DOHH2 (cell line): ENCODE measurements around the gene TRAM1L1.

Experiments used
- H3F3A ChIP-seq: fragments of 200-600 bp; sonication (generic), shearing (Covaris generic); 2 replicates; pipeline ENCODE4 v1.6.0; 2016; ENCODE audit warnings: antibody characterized with exemption, mild to moderate bottlenecking; ENCODE audit not compliant: control insufficient read depth, insufficient read depth
- H3K27ac ChIP-seq: fragments of 200-600 bp; sonication (generic); 2 replicates; pipeline ENCODE4 v1.5.1; 2014; ENCODE audit warnings: low read depth, mild to moderate bottlenecking, low read length, moderate library complexity
- H3K27me3 ChIP-seq: fragments of 200-600 bp; sonication (generic); 2 replicates; pipeline ENCODE4 v1.6.1; 2014; ENCODE audit warnings: mild to moderate bottlenecking, low read length, mixed read lengths; ENCODE audit not compliant: control insufficient read depth
- H3K36me3 ChIP-seq: fragments of 200-600 bp; sonication (generic); 2 replicates; pipeline ENCODE4 v1.6.1; 2014; ENCODE audit warnings: mild to moderate bottlenecking, low read length, moderate library complexity, mixed read lengths; ENCODE audit not compliant: control insufficient read depth
- H3K4me1 ChIP-seq: fragments of 200-600 bp; sonication (generic); 2 replicates; pipeline ENCODE4 v1.6.1; 2014; ENCODE audit warnings: mild to moderate bottlenecking, low read length, mixed read lengths; ENCODE audit not compliant: control insufficient read depth
- H3K4me2 ChIP-seq: fragments of 200-600 bp; sonication (generic); 2 replicates; pipeline ENCODE4 v1.6.0; 2014; ENCODE audit warnings: mild to moderate bottlenecking, low read length, moderate library complexity
- H3K4me3 ChIP-seq: fragments of 200-600 bp; sonication (generic); 2 replicates; pipeline ENCODE4 v1.5.1; 2014; ENCODE audit warnings: mild to moderate bottlenecking, low read length, mixed read lengths
- H3K79me2 ChIP-seq: fragments of 200-600 bp; sonication (generic); 2 replicates; pipeline ENCODE4 v1.6.1; 2014; ENCODE audit warnings: mild to moderate bottlenecking, low read length, mixed read lengths; ENCODE audit not compliant: control insufficient read depth
- H3K9me2 ChIP-seq: fragments of 200-600 bp; sonication (generic); replicated peaks from 2 replicates; pipeline ENCODE4 v1.6.1; 2014; ENCODE audit warnings: mild to moderate bottlenecking, low read length, mixed read lengths; ENCODE audit not compliant: control insufficient read depth
- H3K9me3 ChIP-seq: fragments of 200-600 bp; sonication (generic); 2 replicates; pipeline ENCODE4 v1.6.1; 2014; ENCODE audit warnings: antibody characterized with exemption, low read length, mixed read lengths; ENCODE audit not compliant: control insufficient read depth, insufficient read depth
- H4K20me1 ChIP-seq: fragments of 200-600 bp; sonication (generic); 2 replicates; pipeline ENCODE4 v1.6.0; 2014; ENCODE audit warnings: low read depth, mild to moderate bottlenecking, antibody characterized with exemption, low read length, moderate library complexity; ENCODE audit not compliant: control insufficient read depth, insufficient read depth
- CTCF ChIP-seq: fragments of 200-600 bp; sonication (generic); IDR thresholded peaks from one replicate; pipeline ENCODE4 v1.5.1; 2014; ENCODE audit warnings: antibody characterized with exemption, mild to moderate bottlenecking, low read depth, low read length; ENCODE audit not compliant: poor library complexity, severe bottlenecking
- EZH2phosphoT487 ChIP-seq: fragments of 200-600 bp; sonication (generic); IDR thresholded peaks from 2 replicates; pipeline ENCODE4 v1.6.1; 2017; ENCODE audit warnings: borderline replicate concordance, mild to moderate bottlenecking, antibody characterized with exemption, low read length, moderate library complexity, mixed read lengths

The TRAM1L1 gene

DNA sequence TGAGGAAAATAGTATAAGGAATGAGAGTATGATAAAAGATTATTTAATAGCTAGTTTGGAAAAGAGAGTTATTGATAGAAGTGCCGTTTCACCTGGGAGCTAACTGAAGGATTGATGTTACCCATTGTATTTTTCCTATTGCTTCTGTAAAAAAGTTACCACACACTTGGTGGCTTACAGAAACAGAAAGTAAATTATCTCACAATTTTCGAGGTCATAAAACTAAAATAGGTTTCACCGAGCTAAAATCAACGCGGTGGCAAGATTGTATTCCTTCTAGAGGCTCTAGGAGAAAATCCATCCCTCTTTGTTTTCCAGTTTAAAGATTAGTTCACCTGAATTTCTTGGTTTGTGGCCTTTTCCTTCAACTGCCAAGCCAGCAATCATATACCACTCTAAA, 11.1 kb upstream of the TRAM1L1 start:
- TF ChIP-seq CTCF (no peak), EZH2phosphoT487 (no peak)
- H3K9me2 ChIP-seq = no peaks in the 10 kb centered on the region
- H3F3A ChIP-seq = no peaks in the 10 kb centered on the region
- no peaks in the 10 kb centered on the region for H3K27me3 ChIP-seq
- H3K4me1 ChIP-seq = no peaks in the 10 kb centered on the region
- no peak overlapping the region for H3K4me2 ChIP-seq
- H3K9me3 ChIP-seq = no peaks in the 10 kb centered on the region
- no peaks in the 10 kb centered on the region for H3K36me3 ChIP-seq
- no peaks in the 10 kb centered on the region for H4K20me1 ChIP-seq
- H3K4me3 ChIP-seq = no peak overlapping the region
- H3K27ac ChIP-seq = no peak overlapping the region
- no peaks in the 10 kb centered on the region for H3K79me2 ChIP-seq

DNA sequence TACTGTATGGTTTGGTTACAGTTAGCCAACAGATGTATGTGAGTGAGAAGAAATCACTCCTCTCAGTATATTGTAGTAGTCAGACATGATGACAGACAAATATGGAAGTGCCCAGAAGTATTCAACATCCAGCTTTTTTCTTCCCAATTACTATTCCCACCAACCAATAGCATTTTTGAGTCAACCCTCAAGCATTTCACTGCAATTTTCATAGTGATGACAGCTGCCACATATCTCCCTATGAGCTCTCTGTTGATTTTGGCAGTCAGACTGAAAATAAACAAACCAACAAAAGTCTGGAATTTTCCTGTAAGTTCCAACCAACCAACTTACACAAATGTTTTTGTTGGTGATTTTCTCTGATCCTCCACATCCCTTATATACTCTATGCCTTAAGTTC, 8.2 kb upstream of the TRAM1L1 start:
- H3K27ac ChIP-seq = no peak overlapping the region
- no peaks in the 10 kb centered on the region for H3K36me3 ChIP-seq
- no peaks in the 10 kb centered on the region for H3K79me2 ChIP-seq
- no peaks in the 10 kb centered on the region for H3F3A ChIP-seq
- no peaks in the 10 kb centered on the region for H4K20me1 ChIP-seq
- TF ChIP-seq CTCF (no peak), EZH2phosphoT487 (no peak)
- H3K4me3 ChIP-seq = no peak overlapping the region
- H3K4me2 ChIP-seq = no peak overlapping the region
- H3K9me3 ChIP-seq = no peaks in the 10 kb centered on the region
- H3K27me3 ChIP-seq = no peaks in the 10 kb centered on the region
- H3K4me1 ChIP-seq = no peaks in the 10 kb centered on the region
- H3K9me2 ChIP-seq = no peaks in the 10 kb centered on the region

DNA sequence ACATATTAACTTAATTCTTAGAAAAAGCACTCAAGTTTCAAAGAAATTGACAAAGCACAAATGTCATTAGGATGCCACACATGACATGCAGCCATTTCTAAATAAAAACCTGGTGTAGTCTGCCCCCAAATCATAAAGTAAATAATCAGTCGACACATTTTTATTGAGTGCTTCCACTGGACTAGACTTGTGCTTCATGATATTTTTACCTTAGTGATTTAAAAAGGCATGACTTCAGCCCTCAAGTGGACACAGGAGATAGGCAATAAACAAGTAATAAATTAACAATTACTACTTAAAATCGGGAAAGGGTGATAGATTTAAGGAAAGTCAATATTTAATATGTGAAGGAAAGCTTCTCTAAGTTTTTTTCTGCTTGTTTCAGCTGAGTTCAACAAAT, 7.6 kb downstream of the TRAM1L1 start:
- H3F3A ChIP-seq = no peaks in the 10 kb centered on the region
- no peaks in the 10 kb centered on the region for H3K79me2 ChIP-seq
- H3K4me2 ChIP-seq = no peak overlapping the region
- no peak overlapping the region for H3K4me3 ChIP-seq
- H3K4me1 ChIP-seq = no peaks in the 10 kb centered on the region
- no peaks in the 10 kb centered on the region for H3K27me3 ChIP-seq
- H3K27ac ChIP-seq = no peak overlapping the region
- H4K20me1 ChIP-seq = no peaks in the 10 kb centered on the region
- H3K36me3 ChIP-seq = no peaks in the 10 kb centered on the region
- TF ChIP-seq CTCF (no peak), EZH2phosphoT487 (no peak)
- no peaks in the 10 kb centered on the region; the same call in 1 of the 2 replicates for H3K9me3 ChIP-seq
- no peaks in the 10 kb centered on the region for H3K9me2 ChIP-seq

DNA sequence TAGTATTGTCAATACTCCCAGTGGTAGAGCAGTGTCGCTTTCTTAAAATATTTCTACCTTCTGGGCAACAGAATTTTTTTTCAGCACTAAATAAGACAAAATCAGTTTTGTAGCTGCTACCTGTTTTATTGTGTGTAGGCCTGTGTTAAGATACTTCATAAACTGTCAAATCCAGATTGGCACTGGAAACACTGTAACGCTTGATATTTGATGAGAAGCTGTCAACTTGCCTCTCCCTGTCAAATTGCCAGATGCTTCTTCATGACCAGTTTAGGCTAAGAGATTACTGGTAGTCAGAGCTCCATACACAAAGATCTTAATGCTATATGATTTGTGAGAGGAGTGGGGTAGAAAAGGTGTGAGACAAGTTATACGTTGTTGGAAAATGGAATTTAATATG, 17.3 kb downstream of the TRAM1L1 start:
- Histone ChIP-seq H3K27me3 (no peaks in the 10 kb centered on the region), H4K20me1 (no peaks in the 10 kb centered on the region), H3K9me3 (no peaks in the 10 kb centered on the region), H3K4me2 (no peak overlapping the region), H3K27ac (no peak overlapping the region), H3K4me1 (no peaks in the 10 kb centered on the region), H3K9me2 (no peaks in the 10 kb centered on the region), H3F3A (no peaks in the 10 kb centered on the region), H3K79me2 (no peaks in the 10 kb centered on the region), H3K4me3 (no peak overlapping the region), H3K36me3 (no peaks in the 10 kb centered on the region)
- no peak for TF ChIP-seq CTCF
- no peak for TF ChIP-seq EZH2phosphoT487
